ENCODE measurements around the gene CHST12. TPM values are rescaled to one million over a fixed set of nuclear protein-coding genes. Genes with fewer than 3 reads are reported as not detected.
A peak's percentile ranks its signal among the peaks of the same experiment; 100 is the strongest.

The CHST12 gene
- polyA plus RNA-seq, 1 donor from 2014 or later: 6.4 TPM

DNA sequence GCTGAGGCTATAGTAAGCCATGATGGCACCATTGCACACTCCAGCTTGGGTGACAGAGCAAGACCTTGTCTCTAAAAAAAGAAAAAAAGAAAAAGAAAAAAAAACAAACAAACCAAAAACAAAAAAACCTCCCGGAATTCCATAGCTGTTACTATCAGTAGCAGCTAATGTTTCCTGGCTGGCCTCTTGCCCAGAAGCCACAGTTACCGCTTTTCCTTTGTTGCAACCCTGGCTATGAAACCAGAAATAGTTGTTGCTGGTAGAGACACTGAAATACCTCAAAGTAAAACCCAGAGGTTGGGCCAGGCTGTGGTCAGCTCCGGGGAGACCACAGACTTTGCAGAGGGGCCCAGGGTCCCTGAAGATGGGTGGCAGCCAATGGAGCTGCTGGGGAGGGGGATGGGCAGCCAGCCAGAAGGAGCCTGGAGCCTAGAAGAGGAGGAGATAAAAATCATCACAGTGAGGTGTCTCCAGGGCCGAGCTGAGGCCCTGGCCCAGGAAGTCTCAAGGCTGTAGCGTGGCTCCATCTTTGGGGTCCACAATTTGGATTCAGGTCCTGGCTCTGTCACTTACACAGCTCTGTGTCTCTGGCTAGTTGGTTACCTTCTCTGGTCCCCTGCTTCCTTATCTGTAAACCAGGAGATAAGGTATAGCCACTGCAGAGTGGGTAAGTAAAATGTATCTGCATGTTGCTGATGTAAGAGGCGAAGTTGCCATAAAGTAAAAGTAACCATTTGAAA lies 3.4 kb upstream of the CHST12 start:
- TF ChIP-seq REST (IDR thresholded peaks at IDR 0.05; ENCODE audit: borderline replicate concordance) (no peak), TAF1 (IDR thresholded peaks at IDR 0.05; ENCODE audit: low read depth) (no peak), POLR2AphosphoS5 (IDR thresholded peaks at IDR 0.05) (no peak), SMC3 (conservative IDR thresholded peaks at IDR 0.05; ENCODE audit: poor library complexity) (no peak), EZH2 (IDR thresholded peaks at IDR 0.05; ENCODE audit: borderline replicate concordance, insufficient read depth, low read length, poor library complexity, severe bottlenecking) (no peak), EP300 (conservative IDR thresholded peaks at IDR 0.05; ENCODE audit: poor library complexity, severe bottlenecking) (no peak), CTCF (IDR thresholded peaks at IDR 0.05; ENCODE audit: poor library complexity, severe bottlenecking) (no peak), MXI1 (conservative IDR thresholded peaks at IDR 0.05; ENCODE audit: poor library complexity, severe bottlenecking) (no peak), RAD21 (conservative IDR thresholded peaks at IDR 0.05) (no peak)
- Histone ChIP-seq H3K27ac (ENCODE audit: low read length) (no peak overlapping the region), H3K4me2 (ENCODE audit: low read length) (no peak overlapping the region), H3K9me3 (ENCODE audit: low read length) (no peaks in the 10 kb centered on the region), H3K4me3 (ENCODE audit: low read length) (no peak overlapping the region), H3F3A (ENCODE audit: insufficient read depth, low read length, poor library complexity, severe bottlenecking) (no peaks in the 10 kb centered on the region), H4K20me1 (ENCODE audit: insufficient read depth) (no peaks in the 10 kb centered on the region), H3K9me2 (ENCODE audit: insufficient read depth, low read length) (no peaks in the 10 kb centered on the region), H3K9ac (ENCODE audit: low read length) (no peak overlapping the region), H2AFZ (ENCODE audit: low read depth, low read length) (no peak overlapping the region), H3K79me2 (replicated peaks; ENCODE audit: insufficient read depth, low read length) (no peaks in the 10 kb centered on the region), H3K27me3 (ENCODE audit: insufficient read depth, low read depth, low read length) (no peaks in the 10 kb centered on the region), H3K36me3 (ENCODE audit: insufficient read depth, low read length) (no peaks in the 10 kb centered on the region)

DNA sequence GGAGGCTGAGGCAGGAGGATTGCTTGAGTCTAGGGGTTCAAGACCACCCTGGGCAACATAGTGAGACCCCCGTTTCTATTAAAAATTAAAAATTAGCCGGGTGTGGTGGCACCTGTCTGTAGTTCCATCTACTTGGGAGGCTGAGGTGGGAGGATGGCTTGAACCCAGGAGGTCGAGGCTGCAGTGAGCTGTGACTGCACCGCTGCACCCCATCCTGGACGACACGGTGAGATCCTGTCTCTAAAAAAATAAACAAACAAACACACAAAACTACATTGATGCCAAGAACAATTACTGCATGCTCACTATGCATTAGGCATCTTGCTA lies 761 bp upstream of the CHST12 start:
- Histone ChIP-seq H3K4me2 (ENCODE audit: low read length) (no peak overlapping the region), H3K9me2 (ENCODE audit: insufficient read depth, low read length) (no peaks in the 10 kb centered on the region), H2AFZ (ENCODE audit: low read depth, low read length) (no peak overlapping the region), H3K9ac (ENCODE audit: low read length) (no peak overlapping the region), H4K20me1 (ENCODE audit: insufficient read depth) (no peaks in the 10 kb centered on the region), H3K4me3 (ENCODE audit: low read length) (peak overlapping the region; percentile 79), H3K27me3 (ENCODE audit: insufficient read depth, low read depth, low read length) (no peaks in the 10 kb centered on the region), H3K27ac (ENCODE audit: low read length) (no peak overlapping the region), H3K79me2 (replicated peaks; ENCODE audit: insufficient read depth, low read length) (no peaks in the 10 kb centered on the region), H3F3A (ENCODE audit: insufficient read depth, low read length, poor library complexity, severe bottlenecking) (no peaks in the 10 kb centered on the region), H3K36me3 (ENCODE audit: insufficient read depth, low read length) (no peaks in the 10 kb centered on the region), H3K9me3 (ENCODE audit: low read length) (no peaks in the 10 kb centered on the region)
- TF ChIP-seq MXI1 (conservative IDR thresholded peaks at IDR 0.05; ENCODE audit: poor library complexity, severe bottlenecking) (no peak), SMC3 (conservative IDR thresholded peaks at IDR 0.05; ENCODE audit: poor library complexity) (no peak), TAF1 (IDR thresholded peaks at IDR 0.05; ENCODE audit: low read depth) (no peak), CTCF (IDR thresholded peaks at IDR 0.05; ENCODE audit: poor library complexity, severe bottlenecking) (no peak), EP300 (conservative IDR thresholded peaks at IDR 0.05; ENCODE audit: poor library complexity, severe bottlenecking) (no peak), RAD21 (conservative IDR thresholded peaks at IDR 0.05) (no peak), POLR2AphosphoS5 (IDR thresholded peaks at IDR 0.05) (no peak), REST (IDR thresholded peaks at IDR 0.05; ENCODE audit: borderline replicate concordance) (no peak), EZH2 (IDR thresholded peaks at IDR 0.05; ENCODE audit: borderline replicate concordance, insufficient read depth, low read length, poor library complexity, severe bottlenecking) (no peak)

All from neural cell (in vitro differentiated cells).